Gastrocnemius medialis (tissue), 4 donors: ENCODE results near the gene CRYZ.

ENCODE experiments used
- CTCF ChIP-seq, 5 experiments: fragments of 450-650 bp in 3 of 5; fragments of 200-600 bp in 2 of 5; sonication (generic) in 2 of 5; IDR thresholded peaks in 4 of 5; conservative IDR thresholded peaks in 1 of 5; 1 replicate in 4 of 5; 2 replicates in 1 of 5; pipeline ENCODE4 v1.5.1; 2016 to 2019; ENCODE audit warnings: antibody characterized with exemption in 5 of 5, mild to moderate bottlenecking in 3 of 5, moderate library complexity in 3 of 5
- POLR2A ChIP-seq, 2 donors: fragments of 450-650 bp; IDR thresholded peaks; one replicate each; pipeline ENCODE4 v1.6.1; 2017; ENCODE audit warnings: antibody characterized with exemption in 2 of 2, mild to moderate bottlenecking in 2 of 2, moderate library complexity in 2 of 2

DNA sequence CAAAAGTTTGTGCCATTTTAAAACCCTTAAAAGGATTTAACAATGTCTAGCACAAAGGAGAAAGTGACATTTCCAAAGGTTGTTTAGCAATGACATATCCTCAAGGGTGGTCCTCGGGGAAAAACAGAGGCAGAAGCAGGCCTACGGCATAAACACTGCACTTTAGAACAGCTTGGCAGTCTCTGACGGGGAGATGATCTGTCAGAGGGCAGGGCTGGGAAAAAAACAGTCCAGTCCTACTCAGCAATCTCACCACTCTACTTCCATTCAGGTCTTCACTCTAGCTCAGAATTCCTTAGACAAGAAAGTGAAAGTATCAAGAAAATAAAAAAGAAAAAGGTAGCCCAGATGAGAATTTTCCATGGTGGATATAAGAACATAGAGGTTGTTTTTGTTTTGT, 4.1 kb downstream of the CRYZ start:
- TF ChIP-seq POLR2A (IDR thresholded peaks at IDR 0.05) (no peak), CTCF (IDR thresholded peaks at IDR 0.05 in 4 of 5, conservative IDR thresholded peaks at IDR 0.05 in 1 of 5) (no peak)
